Measurements from ENCODE around the gene SNAP29.

GRCh38 chr22:20920881-20921203 lies 62.0 kb downstream of the SNAP29 start:
- TF ChIP-seq CTCF (IDR thresholded peaks at IDR 0.05) (no peak), POLR2AphosphoS5 (IDR thresholded peaks at IDR 0.05) (no peak), POLR2A (IDR thresholded peaks at IDR 0.05) (no peak)

Data from breast epithelium (tissue), 3 donors.